HG02943 (cell line): Measurements from ENCODE around the gene IFFO2.

Source experiments
- ATAC-seq: cut with Tn5 transposase; IDR thresholded peaks from one replicate; pipeline ENCODE4 v1.9.1; 2021; ENCODE audit warnings: mild to moderate bottlenecking, low read depth, moderate library complexity; ENCODE audit not compliant: unreplicated experiment

IFFO2 gene

DNA sequence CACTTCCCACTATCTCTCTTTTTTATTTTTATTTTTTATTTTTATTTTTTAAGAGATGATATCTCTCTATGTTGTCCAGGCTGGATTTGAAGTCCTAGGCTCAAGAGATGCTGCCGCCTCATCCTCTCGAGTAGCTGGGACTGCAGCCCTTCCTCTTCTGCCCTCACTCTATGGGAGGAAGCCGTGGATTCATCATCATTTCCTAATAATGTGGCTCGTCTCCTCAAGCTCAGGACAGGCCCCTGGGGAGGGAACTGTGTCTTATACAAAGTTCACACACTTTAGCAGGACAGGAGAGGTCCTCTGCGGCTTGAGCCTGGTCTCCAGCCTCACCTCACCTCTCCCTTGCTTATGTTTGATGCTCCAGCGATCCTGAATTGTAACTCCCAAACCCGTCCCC is 16.5 kb upstream of the IFFO2 start:
- no peak for ATAC-seq

DNA sequence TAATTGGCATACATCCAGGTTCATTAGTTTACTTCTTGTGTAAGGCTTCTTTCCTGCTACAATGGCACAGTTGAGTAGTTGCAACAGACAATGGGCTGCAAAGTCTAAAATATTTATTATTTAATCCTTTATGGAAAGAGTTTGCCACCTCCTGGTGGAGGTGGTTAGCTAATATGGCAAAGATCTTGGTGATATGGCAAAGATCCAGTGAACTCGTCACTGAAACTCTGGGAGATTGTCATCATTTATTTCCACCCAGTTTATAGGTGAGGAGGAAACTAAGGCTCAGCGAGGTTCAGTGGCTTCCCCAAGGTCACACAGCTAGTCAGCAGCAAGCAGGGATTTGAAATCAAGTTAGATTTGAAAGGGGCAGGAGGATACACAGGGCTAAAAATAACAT is 16.1 kb upstream of the IFFO2 start:
- ATAC-seq = no peak

DNA sequence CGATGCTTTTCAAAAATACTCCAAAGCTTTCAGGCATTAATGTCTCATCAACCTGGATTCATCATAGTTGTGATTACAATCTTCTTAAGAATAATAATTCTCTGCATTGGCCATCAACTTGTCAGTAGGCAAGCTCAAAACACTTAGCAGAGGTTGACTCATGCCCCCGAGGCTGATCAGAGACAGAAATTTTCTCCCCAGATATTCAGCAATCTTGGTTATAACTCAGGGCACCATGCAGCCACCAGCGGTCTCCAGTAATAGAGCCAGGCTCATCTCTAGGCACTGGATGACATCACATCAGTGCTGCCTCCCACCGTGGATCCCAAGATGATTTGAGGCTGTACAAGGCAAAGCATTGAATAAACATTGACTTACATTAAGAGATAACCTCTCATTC is 14.3 kb upstream of the IFFO2 start:
- ATAC-seq = no peak

DNA sequence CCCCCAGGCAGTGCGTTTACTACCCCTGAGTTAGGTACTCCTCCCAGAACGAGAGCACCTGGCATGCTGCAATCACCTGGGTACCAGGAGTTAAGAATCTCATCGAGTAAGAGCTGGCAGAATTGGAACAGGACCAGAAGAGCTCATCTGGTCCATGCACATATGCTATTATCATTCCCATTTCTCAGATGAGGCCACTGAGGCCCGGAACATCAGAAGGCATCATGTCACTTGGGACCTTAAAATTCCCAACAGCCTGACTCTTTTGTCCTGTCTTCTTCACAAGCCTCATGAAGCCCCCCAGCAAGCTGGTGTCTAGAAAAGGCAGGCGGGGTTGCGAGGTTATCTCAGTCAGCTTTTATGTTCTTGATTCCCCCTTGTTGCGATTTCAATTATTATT is 13.9 kb upstream of the IFFO2 start:
- no peak for ATAC-seq

- ATAC-seq = no peak
Measured at GRCh38 chr1:18967066-18967690, 10.7 kb upstream of the IFFO2 start.

DNA sequence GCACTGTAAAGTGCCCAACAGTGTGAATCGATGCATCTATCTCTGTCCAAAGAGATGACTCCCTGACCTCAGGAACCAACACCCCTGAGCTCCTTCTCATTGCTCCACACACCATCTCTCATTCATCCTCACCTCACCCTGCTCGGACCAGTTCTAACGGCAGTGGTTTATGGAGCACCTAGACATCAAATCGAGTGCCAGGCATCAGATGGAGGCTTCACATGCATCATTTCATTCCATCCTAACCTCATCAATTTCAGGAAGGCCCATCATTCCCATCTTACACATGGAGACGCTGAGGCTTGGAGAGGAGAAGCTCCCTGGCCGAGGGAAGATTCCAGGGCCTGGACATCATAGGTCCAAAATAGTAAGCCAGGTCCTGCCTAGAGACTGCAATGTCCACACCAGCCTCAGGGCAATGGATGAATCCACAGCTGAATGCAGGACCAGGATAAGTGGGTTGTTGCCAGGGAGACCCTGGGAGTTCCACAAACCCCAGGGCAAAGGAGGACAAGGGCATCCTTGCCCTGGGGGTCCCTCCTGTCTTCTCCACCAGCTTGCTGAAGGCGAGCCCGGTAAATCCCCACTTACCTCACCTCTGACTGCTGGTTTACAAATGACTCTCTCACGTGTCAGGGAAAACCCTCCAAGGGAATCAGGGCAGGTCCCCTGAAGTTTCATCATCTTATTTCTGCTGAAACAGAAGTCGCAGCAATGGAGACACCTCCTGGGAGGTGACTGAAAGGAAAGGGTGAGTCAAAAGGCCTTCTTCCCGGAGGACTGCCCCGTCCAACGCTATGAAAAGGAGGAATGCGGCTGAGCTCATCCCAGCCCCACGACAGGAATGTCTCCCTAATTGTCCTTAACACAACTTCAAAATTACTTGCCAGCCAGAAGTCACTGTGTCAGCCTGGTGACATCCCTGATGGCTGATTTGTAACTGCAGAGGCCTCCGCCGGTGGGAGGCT is 9.0 kb upstream of the IFFO2 start:
- no peak for ATAC-seq

- no peak for ATAC-seq
Measured at GRCh38 chr1:18963968-18964367, 7.5 kb upstream of the IFFO2 start.

GRCh38 chr1:18962855-18963737 is 6.6 kb upstream of the IFFO2 start:
- no peak for ATAC-seq

DNA sequence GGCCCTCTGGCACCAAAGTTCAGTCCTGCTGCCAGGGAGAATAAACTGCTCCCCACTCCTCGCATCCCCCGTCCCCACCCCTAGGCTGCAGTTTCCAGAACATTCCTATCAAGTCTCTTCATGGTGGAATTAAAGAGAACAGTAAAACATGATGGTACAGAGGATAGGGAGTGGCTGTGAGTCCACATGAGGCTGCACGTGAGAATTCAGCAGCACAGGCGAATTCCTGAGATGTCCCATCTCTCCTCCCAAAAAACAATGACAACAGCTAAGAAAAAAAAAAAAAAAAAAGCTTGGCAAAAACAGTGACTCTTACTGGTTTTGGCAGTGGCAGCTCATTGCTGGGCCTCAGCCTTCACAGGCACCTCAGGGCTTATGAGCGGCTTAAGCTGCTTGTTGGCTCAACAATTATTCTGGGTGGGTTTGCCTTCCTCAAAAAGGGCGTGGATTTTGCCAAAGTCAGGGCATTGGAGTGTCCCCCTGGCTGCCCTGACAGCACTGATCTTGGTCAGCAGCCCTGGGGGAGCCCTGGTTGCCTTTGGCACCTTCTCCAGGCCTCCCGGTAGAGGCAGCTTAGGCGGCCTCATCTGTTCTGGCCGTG is 5.7 kb upstream of the IFFO2 start:
- no peak for ATAC-seq

GRCh38 chr1:18960821-18961220 is 4.3 kb upstream of the IFFO2 start:
- no peak for ATAC-seq

- no peak for ATAC-seq
Measured at GRCh38 chr1:18960409-18960808, 3.9 kb upstream of the IFFO2 start.

DNA sequence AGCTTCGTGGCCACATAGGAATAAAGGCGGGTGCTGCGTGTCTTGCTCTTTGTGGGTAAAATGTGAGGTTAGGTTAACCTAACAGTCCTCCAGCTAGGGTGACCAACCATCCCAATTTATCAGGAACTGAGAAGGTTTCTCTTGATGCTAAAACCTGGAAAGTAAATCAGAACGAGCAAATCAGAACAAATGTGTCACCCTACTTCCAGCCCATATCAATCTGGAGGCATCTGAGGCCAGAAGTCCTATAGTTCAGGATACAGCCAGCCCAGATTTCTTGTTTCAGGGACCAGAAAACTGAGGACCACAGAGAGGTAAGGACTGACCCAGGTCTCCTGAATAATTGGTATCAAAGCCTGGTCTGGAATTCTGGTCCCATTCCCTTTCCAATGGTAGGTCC is 3.1 kb upstream of the IFFO2 start:
- ATAC-seq = no peak

DNA sequence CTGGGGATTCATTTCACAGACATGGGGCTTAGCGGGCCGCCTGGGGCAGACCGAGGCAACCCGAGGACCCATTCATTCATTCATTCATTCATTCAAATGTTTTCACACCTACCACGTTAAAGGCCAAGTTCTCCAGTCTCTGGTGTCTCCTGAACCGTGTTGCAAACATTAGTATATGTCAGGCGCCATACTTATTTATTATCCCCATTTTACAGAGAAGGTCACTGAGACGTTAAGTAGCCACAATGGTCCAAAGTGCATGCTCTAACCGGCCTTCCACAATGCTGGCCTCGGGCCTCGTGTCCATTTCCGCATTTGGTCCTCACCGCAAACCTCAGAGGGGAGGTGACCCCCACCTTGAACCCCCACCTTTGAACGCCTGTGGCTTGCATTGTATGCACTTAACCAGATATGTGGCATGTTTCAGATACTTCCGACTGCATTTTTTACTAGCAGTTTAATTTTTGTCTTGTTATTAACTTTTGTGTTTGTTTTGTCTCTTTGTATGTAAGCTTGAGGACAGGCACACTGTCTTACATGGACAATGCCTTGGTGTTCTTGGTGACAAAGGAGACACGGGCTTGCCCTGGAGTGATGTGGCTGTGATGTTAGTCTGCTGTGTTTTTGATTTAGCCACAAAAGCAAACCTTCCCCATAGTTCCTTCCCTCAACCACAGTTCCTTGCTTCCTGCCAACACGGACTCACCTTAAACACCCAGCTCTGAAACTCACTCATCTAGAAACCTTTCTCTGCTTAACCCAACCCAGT is 1.2 kb upstream of the IFFO2 start:
- no peak for ATAC-seq

DNA sequence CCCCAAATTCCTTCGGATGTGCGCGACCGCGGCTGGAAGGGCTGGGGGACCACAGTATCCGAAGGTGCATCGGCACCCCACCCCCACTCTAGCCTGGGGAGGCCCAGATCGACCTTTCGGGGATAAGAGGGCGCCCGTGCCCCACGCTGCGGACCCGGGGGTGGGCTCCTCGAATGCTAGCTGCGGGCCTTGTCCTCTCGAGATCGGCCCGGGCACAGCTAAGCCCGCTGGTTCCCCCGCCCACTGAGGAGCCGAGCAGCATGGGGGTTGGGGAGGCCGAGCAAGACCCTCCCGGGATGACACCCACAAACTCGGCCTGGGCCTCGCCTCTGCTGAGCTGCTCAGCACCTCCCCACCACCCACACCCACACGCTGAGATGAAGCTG is 653 bp upstream of the IFFO2 start:
- ATAC-seq = peak; percentile 12

GRCh38 chr1:18955441-18956192 is 859 bp downstream of the IFFO2 start:
- no peak for ATAC-seq

DNA sequence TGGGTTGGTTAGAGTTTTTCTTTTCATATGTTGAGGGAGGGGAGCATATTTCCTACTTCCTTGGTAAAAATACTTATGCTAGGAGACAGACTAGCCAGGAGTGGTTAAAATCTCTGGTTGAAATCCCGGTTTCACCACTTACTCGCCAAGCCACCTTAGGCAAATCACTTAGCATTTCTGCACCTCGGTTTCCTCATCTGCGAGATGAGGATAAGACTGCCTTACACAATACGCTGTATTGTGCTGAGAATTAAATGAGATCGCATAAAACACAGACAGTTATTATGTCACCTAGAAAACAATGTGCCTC is 1.4 kb downstream of the IFFO2 start:
- ATAC-seq = no peak

- no peak for ATAC-seq
Measured at GRCh38 chr1:18954270-18955071, 2.0 kb downstream of the IFFO2 start.

DNA sequence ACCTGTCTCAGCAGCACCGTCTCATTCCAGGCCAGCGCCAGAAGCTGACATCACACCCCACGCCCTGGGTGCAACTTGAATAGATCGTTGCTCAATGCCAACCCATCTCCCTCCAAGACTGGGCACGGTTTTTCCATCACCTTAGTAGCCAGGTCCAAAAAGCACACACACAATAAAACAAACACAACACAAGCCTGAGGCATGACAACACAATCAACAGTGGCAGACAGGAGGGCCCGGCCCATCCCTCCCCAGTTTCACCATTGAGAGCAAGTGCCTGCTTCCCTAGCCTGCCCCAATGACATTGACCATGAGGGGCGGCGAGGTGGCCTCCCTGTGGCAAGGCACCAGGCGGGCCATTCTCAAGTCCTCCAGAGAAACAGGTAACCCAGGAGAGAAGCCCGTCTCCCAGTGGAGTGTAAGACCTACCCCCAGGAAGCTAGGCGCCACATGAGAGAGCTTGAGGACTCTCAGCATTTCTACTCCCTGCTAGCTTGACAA is 2.7 kb downstream of the IFFO2 start:
- ATAC-seq = no peak
